SK-N-SH (cell line): ENCODE results near the gene PDE6A. TPM values are rescaled to one million over a fixed set of nuclear protein-coding genes. Genes with fewer than 3 reads are reported as not detected.

Experiments
- CTCF ChIA-PET: fragments of 300-600, 350-600 bp; formaldehyde crosslinking; extraction: SDS; loops from one replicate; lab custom pipeline; 2021; lab: Yijun Ruan, JAX
- POLR2A ChIA-PET: fragments of 350-600 bp; sonication (Branson Sonifier 250); formaldehyde crosslinking; extraction: SDS; loops from one replicate; lab custom pipeline; 2020; ENCODE audit warnings: antibody characterized with exemption, inconsistent platforms; lab: Yijun Ruan, JAX
- DNase-seq: peaks from one replicate; pipeline ENCODE4 v3.0.0; 2012
- H2AFZ ChIP-seq: fragments of 200-600 bp; sonication (generic); 2 replicates; pipeline ENCODE4 v1.8.1; 2016; ENCODE audit warnings: antibody characterized with exemption, mild to moderate bottlenecking, low read depth
- H3F3A ChIP-seq: fragments of 200-600 bp; sonication (generic); replicated peaks from 2 replicates; pipeline ENCODE3; 2016; ENCODE audit warnings: antibody characterized with exemption, mild to moderate bottlenecking; ENCODE audit not compliant: insufficient read depth
- H3K27ac ChIP-seq, 2 experiments: fragments of 200-500 bp in 1 of 2; fragments of 200-600 bp in 1 of 2; sonication (Bioruptor generic) in 1 of 2; sonication (generic), shearing (Covaris generic) in 1 of 2; 2 replicates each; pipeline versions ENCODE4 v1.5.1 to v1.6.1; 2014 to 2016; ENCODE audit warnings: low read depth in 2 of 2, inconsistent platforms in 1 of 2, low read length in 1 of 2, mild to moderate bottlenecking in 1 of 2, mixed read lengths in 1 of 2
- H3K27me3 ChIP-seq: fragments of 200-600 bp; sonication (generic), shearing (Covaris generic); 2 replicates; pipeline ENCODE4 v1.6.1; 2016; ENCODE audit warnings: mixed run types; ENCODE audit not compliant: insufficient read depth
- H3K36me3 ChIP-seq, 2 experiments: fragments of 200-500 bp in 1 of 2; fragments of 200-600 bp in 1 of 2; sonication (Bioruptor generic) in 1 of 2; sonication (generic) in 1 of 2; replicated peaks in 1 of 2; 2 replicates each; pipeline versions ENCODE3 to v1.5.1; 2014 to 2016; ENCODE audit warnings: low read length in 1 of 2, mild to moderate bottlenecking in 1 of 2; ENCODE audit not compliant: insufficient read depth in 2 of 2, control insufficient read depth in 1 of 2
- H3K4me1 ChIP-seq, 2 experiments: fragments of 200-500 bp in 1 of 2; fragments of 200-600 bp in 1 of 2; sonication (Bioruptor generic) in 1 of 2; sonication (generic), shearing (Covaris generic) in 1 of 2; 2 replicates each; pipeline versions ENCODE4 v1.5.1 to v1.6.1; 2014 to 2016; ENCODE audit warnings: low read depth in 1 of 2, low read length in 1 of 2, mixed run types in 1 of 2; ENCODE audit not compliant: insufficient read depth in 2 of 2, control insufficient read depth in 1 of 2
- H3K4me2 ChIP-seq: fragments of 200-600 bp; sonication (generic), shearing (Covaris generic); 2 replicates; pipeline ENCODE4 v1.6.1; 2017; ENCODE audit warnings: mixed run types
- H3K4me3 ChIP-seq, 2 experiments: fragments of 200-500 bp in 1 of 2; fragments of 200-600 bp in 1 of 2; sonication (Bioruptor generic) in 1 of 2; sonication (generic), shearing (Covaris generic) in 1 of 2; 2 replicates each; pipeline versions ENCODE4 v1.5.1 to v1.8.1; 2014 to 2016; ENCODE audit warnings: low read depth in 2 of 2, inconsistent platforms in 1 of 2, low read length in 1 of 2, mild to moderate bottlenecking in 1 of 2, mixed read lengths in 1 of 2, moderate library complexity in 1 of 2
- H3K79me2 ChIP-seq: fragments of 200-600 bp; sonication (generic); 2 replicates; pipeline ENCODE4 v1.8.1; 2017; ENCODE audit warnings: mild to moderate bottlenecking; ENCODE audit not compliant: insufficient read depth
- H3K9ac ChIP-seq: fragments of 200-600 bp; sonication (generic); 2 replicates; pipeline ENCODE4 v1.6.1; 2017; ENCODE audit warnings: mixed run types
- H3K9me2 ChIP-seq: fragments of 200-600 bp; sonication (generic); 2 replicates; pipeline ENCODE4 v1.6.1; 2017; ENCODE audit warnings: mixed run types
- H3K9me3 ChIP-seq: fragments of 200-600 bp; sonication (generic); 2 replicates; pipeline ENCODE4 v1.6.1; 2017; ENCODE audit warnings: mixed run types, mild to moderate bottlenecking, moderate library complexity
- H4K20me1 ChIP-seq: fragments of 200-600 bp; sonication (generic); 2 replicates; pipeline ENCODE4 v1.6.1; 2017; ENCODE audit warnings: mild to moderate bottlenecking, mixed run types; ENCODE audit not compliant: insufficient read depth
- EP300 ChIP-seq, 2 experiments: IDR thresholded peaks; 2 replicates each; pipeline versions ENCODE4 v1.4.0 to v1.6.1; 2012; ENCODE audit warnings: borderline replicate concordance in 1 of 2, low read depth in 1 of 2, low read length in 1 of 2
- EZH2phosphoT487 ChIP-seq: fragments of 200-600 bp; sonication (generic); IDR thresholded peaks from 2 replicates; pipeline ENCODE4 v1.6.1; 2017; ENCODE audit warnings: low read depth, mixed run types, mild to moderate bottlenecking, antibody characterized with exemption, moderate library complexity, borderline replicate concordance
- FOSL2 ChIP-seq: IDR thresholded peaks from 2 replicates; pipeline ENCODE4 v1.4.0; 2012; ENCODE audit warnings: low read depth, mild to moderate bottlenecking, moderate library complexity, borderline replicate concordance
- FOXM1 ChIP-seq: IDR thresholded peaks from 2 replicates; pipeline ENCODE4 v1.4.0; 2012; ENCODE audit warnings: low read depth, mild to moderate bottlenecking
- GABPA ChIP-seq: IDR thresholded peaks from 2 replicates; pipeline ENCODE4 v1.4.0; 2012; ENCODE audit warnings: low read depth, mild to moderate bottlenecking
- GATA2 ChIP-seq: sonication (generic); formaldehyde crosslinking; IDR thresholded peaks from 2 replicates; pipeline ENCODE4 v1.5.0; 2020; ENCODE audit warnings: mild to moderate bottlenecking, missing genetic modification reagents
- JUND ChIP-seq: IDR thresholded peaks from 2 replicates; pipeline ENCODE4 v1.4.0; 2012
- NFIC ChIP-seq: IDR thresholded peaks from 2 replicates; pipeline ENCODE4 v1.4.0; 2012; ENCODE audit warnings: borderline replicate concordance
- POLR2AphosphoS5 ChIP-seq: IDR thresholded peaks from 2 replicates; pipeline ENCODE4 v1.6.1; 2012; ENCODE audit warnings: low read depth, low read length
- RAD21 ChIP-seq: IDR thresholded peaks from 2 replicates; pipeline ENCODE4 v1.6.1; 2012; ENCODE audit warnings: mild to moderate bottlenecking, low read length
- RXRA ChIP-seq: IDR thresholded peaks from 2 replicates; pipeline ENCODE4 v1.4.0; 2012; ENCODE audit warnings: low read depth, mild to moderate bottlenecking, borderline replicate concordance
- TCF12 ChIP-seq: IDR thresholded peaks from 2 replicates; pipeline ENCODE4 v1.4.0; 2012
- TEAD4 ChIP-seq: IDR thresholded peaks from 2 replicates; pipeline ENCODE4 v1.4.0; 2012; ENCODE audit warnings: mild to moderate bottlenecking, borderline replicate concordance; ENCODE audit not compliant: insufficient read depth
- YY1 ChIP-seq: IDR thresholded peaks from 2 replicates; pipeline ENCODE4 v1.4.0; 2012; ENCODE audit warnings: low read depth, mild to moderate bottlenecking
- WGBS: methylation state at CpG from one replicate; pipeline ENCODE4 v1.1.6; 2017; ENCODE audit warnings: low lambda C conversion rate; 5-methylcytosine and 5-hydroxymethylcytosine counted together
- polyA plus RNA-seq, 3 experiments: library from polyadenylated mRNA; depleted of rRNA; stranded (reverse); fragments of >200 nt; gene quantifications; 2 replicates each; pipeline ENCODE4 v1.2.3, GENCODE V29; 2012
- TF ChIP-seq, protein P1 (sequence below): IDR thresholded peaks from 2 replicates; pipeline ENCODE4 v1.6.1; 2012; ENCODE audit warnings: mild to moderate bottlenecking, low read depth, low read length, moderate library complexity
- TF ChIP-seq, protein P2 (sequence below): IDR thresholded peaks from 2 replicates; pipeline ENCODE4 v1.4.0; 2012; ENCODE audit warnings: low read depth
- TF ChIP-seq, protein P3 (sequence below): IDR thresholded peaks from 2 replicates; pipeline ENCODE4; 2012

PDE6A gene
- polyA plus RNA-seq, 1 of the 3 experiments (the other 2 are of a cell fraction): 0.05 TPM

DNA sequence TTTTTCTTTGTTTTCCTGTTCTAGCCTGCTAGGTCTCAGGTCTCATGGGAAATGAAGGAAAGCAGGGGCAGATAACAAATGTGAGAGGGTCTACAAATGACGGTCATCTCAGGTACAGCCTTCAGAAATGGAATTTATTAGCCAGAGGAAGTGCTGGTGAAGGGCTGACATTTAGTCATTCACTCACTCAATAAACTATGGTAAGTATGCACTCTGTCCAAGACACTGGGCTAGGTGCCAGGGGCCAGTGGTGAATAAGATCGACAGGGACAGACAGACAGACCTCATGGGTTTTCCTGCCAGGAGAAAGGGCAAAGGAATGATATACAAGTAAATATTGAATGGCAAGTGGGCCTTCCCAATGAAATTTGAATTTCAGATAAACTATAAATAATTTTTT is 6.3 kb downstream of the PDE6A start:
- no peak overlapping the region for H3K4me3 ChIP-seq
- 8% methylated on average over 2 of the region's 2 CpGs for WGBS
- peak overlapping the region; percentile 46 for H3K4me2 ChIP-seq

DNA sequence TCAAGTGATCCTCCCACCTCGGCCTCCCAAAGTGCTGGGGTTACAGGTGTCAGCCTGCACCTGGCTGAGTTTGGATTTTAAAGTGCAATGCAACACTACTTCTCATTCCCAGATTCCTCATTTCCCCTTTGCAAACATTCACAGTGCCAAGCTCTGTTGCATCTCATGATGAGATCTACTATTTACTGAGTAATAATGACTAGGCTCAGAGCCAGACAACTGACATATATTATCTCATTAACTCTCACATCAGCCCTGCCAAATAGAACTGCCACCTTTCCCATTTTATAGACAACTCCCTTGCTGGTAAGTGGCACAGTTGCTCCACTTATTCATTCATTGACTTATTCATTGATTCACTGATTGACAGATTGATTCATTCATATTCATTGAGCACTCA is 7.0 kb downstream of the PDE6A start:
- Histone ChIP-seq H3K4me2 (peak overlapping the region; percentile 46), H3K9ac (peak overlapping the region; percentile 24; the same call in 1 of the 2 replicates), H3K4me3 (no peak overlapping the region), H2AFZ (no peak overlapping the region), H3K4me1 (peaks cover 5 to 37% of the 10 kb centered on the region in 2 experiments), H3K36me3 (no peaks in the 10 kb centered on the region), H3K79me2 (no peaks in the 10 kb centered on the region), H3K9me2 (no peaks in the 10 kb centered on the region), H3K27ac (peak overlapping the region; percentile 65 to 67; a peak in 3 of 4 replicates), H3K9me3 (no peaks in the 10 kb centered on the region), H4K20me1 (no peaks in the 10 kb centered on the region), H3F3A (peaks cover 22% of the 10 kb centered on the region), H3K27me3 (no peaks in the 10 kb centered on the region)
- ChIA-PET CTCF (interaction anchor here (1.1 to 6.5 kb wide), 3 partner anchors 24 to 100 kb away, joined by 3 to 68 read pairs (median 13); partner anchors contain the start of gene SLC26A2), POLR2A (no interaction called here)
- no peak for DNase-seq
- WGBS: 11% methylated on average over 1 of the region's 1 CpG
- TF ChIP-seq GABPA: no peak
- 0 out of 2 replicates have a peak, but pooled peaks have one; percentile 11 for TF ChIP-seq GATA2 (CRISPR knock-in tag)
- TF ChIP-seq RXRA: no peak
- no peak for TF ChIP-seq YY1
- peak; percentile 49 for TF ChIP-seq JUND
- TF ChIP-seq, protein P1, sequence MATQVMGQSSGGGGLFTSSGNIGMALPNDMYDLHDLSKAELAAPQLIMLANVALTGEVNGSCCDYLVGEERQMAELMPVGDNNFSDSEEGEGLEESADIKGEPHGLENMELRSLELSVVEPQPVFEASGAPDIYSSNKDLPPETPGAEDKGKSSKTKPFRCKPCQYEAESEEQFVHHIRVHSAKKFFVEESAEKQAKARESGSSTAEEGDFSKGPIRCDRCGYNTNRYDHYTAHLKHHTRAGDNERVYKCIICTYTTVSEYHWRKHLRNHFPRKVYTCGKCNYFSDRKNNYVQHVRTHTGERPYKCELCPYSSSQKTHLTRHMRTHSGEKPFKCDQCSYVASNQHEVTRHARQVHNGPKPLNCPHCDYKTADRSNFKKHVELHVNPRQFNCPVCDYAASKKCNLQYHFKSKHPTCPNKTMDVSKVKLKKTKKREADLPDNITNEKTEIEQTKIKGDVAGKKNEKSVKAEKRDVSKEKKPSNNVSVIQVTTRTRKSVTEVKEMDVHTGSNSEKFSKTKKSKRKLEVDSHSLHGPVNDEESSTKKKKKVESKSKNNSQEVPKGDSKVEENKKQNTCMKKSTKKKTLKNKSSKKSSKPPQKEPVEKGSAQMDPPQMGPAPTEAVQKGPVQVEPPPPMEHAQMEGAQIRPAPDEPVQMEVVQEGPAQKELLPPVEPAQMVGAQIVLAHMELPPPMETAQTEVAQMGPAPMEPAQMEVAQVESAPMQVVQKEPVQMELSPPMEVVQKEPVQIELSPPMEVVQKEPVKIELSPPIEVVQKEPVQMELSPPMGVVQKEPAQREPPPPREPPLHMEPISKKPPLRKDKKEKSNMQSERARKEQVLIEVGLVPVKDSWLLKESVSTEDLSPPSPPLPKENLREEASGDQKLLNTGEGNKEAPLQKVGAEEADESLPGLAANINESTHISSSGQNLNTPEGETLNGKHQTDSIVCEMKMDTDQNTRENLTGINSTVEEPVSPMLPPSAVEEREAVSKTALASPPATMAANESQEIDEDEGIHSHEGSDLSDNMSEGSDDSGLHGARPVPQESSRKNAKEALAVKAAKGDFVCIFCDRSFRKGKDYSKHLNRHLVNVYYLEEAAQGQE: no peak
- TF ChIP-seq POLR2AphosphoS5: no peak

More for the DNA sequence above, 6.3 kb downstream of the PDE6A start:
- Histone ChIP-seq H3K4me1 (peaks cover 5 to 37% of the 10 kb centered on the region in 2 experiments), H3K79me2 (no peaks in the 10 kb centered on the region), H3K9me2 (no peaks in the 10 kb centered on the region), H4K20me1 (no peaks in the 10 kb centered on the region), H3F3A (peaks cover 22% of the 10 kb centered on the region), H2AFZ (no peak overlapping the region)
- CTCF ChIA-PET: no interaction called here
- TF ChIP-seq NFIC: peak; percentile 97
- TF ChIP-seq, protein P1: no peak
- peak in 1 of 2 experiments; percentile 47; a peak in 1 of 4 replicates for TF ChIP-seq EP300 (IDR thresholded peaks at IDR 0.05; ENCODE audit: borderline replicate concordance in 1 of 2, low read depth in 1 of 2, low read length in 1 of 2)
- TF ChIP-seq GATA2 (CRISPR knock-in tag): no peak
- no peak for TF ChIP-seq RAD21
- TF ChIP-seq FOSL2: peak; percentile 21; the same call in 1 of the 2 replicates
- TF ChIP-seq TCF12: peak; percentile 73
- no peak for TF ChIP-seq FOXM1
- TF ChIP-seq JUND: peak; percentile 51
- TF ChIP-seq, protein P2, sequence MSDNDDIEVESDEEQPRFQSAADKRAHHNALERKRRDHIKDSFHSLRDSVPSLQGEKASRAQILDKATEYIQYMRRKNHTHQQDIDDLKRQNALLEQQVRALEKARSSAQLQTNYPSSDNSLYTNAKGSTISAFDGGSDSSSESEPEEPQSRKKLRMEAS: no peak
- TF ChIP-seq TEAD4: 0 out of 2 replicates have a peak, but pooled peaks have one; percentile 55
- TF ChIP-seq, protein P3, sequence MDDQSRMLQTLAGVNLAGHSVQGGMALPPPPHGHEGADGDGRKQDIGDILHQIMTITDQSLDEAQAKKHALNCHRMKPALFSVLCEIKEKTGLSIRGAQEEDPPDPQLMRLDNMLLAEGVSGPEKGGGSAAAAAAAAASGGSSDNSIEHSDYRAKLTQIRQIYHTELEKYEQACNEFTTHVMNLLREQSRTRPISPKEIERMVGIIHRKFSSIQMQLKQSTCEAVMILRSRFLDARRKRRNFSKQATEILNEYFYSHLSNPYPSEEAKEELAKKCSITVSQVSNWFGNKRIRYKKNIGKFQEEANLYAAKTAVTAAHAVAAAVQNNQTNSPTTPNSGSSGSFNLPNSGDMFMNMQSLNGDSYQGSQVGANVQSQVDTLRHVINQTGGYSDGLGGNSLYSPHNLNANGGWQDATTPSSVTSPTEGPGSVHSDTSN: peak; percentile 95
- no peak for TF ChIP-seq EZH2phosphoT487
- peak; percentile 56; the same call in 1 of the 2 replicates for TF ChIP-seq RXRA
- TF ChIP-seq, all 33 proteins: peak for 8
- Histone ChIP-seq H3K27ac (peak overlapping the region; percentile 65 to 67; a peak in 3 of 4 replicates), H3K9me3 (no peaks in the 10 kb centered on the region), H3K36me3 (no peaks in the 10 kb centered on the region), H3K27me3 (no peaks in the 10 kb centered on the region), H3K9ac (peak overlapping the region; percentile 24; the same call in 1 of the 2 replicates)
- no peak for DNase-seq
- POLR2A ChIA-PET: no interaction called here
